GM18520 (cell line): ENCODE data around the gene HIP1.
"Not testable (repeated sequence)": the region's sequence is repeated elsewhere in the genome, so short reads cannot be mapped to it uniquely, and the experiment has no call there.

Experiments
- ATAC-seq: cut with Tn5 transposase; IDR thresholded peaks from one replicate; pipeline ENCODE4 v1.9.1; 2021; ENCODE audit not compliant: unreplicated experiment

The HIP1 gene

GRCh38 chr7:75739796-75740672 lies 1.3 kb upstream of the HIP1 start:
- ATAC-seq, result no peak

DNA sequence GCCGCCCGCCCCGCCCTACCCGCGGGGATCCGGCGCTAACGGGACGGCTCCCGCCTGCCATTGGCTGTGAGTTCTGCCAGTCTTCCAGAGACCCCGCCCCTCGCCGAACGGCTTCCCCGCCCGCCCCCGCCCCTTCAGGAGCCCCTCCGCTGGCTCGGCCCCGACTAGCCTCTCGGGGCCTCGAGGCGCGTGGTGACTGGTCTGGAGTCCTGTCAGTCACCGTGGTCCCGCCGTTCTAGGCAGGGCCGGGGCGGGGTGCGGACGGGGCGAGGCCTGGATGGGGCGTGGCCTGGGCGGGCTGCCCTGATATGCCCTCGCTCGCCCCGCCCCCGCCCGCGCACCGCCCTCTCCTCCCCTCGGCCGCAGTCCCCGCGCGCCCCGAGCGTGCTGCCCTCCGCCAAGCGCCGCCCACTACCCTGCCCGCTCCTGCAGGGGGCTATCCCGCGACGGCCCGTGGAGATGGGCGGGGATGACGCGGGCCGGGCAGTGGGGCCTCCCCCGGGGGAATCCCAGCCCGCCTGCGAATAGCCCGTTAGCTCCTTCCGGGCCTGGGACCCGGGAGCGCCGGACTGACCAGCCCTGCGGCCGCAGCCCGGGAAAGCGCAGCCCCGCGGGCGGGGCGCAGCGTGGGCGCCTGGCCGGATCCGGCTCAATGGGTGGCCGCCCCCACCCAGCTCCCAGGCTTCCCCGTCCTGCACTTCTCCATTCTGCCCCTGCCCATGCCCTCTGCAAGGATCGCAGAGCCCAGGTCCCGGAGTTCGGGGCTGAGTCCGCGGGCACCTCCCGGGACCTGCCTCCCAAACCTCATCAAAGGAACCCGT lies 444 bp upstream of the HIP1 start:
- ATAC-seq, result peak; percentile 86

DNA sequence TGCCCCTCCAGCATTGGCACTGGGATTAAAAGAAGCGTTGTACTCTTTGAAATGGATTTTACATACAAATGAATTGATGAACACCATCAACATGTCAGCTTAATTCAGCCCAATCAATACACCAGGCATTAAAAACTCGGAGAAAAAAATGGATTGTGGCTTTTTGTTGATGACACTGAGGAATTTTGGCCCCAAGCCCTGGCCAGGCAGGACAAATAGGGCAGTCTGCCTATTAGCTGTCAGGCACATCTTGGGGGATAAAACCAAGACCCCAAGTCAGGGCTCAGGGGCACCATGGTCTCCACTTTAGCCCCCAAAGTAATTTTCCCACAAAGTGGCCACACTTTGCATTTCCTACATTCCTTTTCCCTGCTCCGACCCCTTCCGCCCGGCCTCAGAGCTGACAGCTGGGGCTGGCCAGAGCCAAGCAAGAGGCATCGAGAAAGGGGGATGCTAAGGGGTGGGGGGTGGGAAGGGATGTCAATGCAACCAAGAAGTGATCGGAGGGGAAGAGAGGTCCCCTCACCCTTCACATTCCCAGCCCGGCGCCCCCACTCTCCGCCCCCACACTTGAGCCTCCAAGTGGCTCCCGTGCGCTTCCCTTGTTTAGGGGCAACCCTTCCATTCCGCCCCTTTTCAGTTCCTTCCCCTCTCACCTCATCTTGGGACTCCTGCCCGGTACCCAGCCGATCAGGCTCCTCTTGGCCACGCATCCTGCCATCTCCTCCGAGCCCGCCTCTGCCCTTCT lies 711 bp downstream of the HIP1 start:
- ATAC-seq, result no peak

GRCh38 chr7:75735581-75736350 lies 3.0 kb downstream of the HIP1 start:
- ATAC-seq, result no peak

- no peak for ATAC-seq
These were observed 3.9 kb downstream of the HIP1 start for GRCh38 chr7:75734586-75735458.

GRCh38 chr7:75732764-75733630 lies 5.7 kb downstream of the HIP1 start:
- ATAC-seq, result no peak

DNA sequence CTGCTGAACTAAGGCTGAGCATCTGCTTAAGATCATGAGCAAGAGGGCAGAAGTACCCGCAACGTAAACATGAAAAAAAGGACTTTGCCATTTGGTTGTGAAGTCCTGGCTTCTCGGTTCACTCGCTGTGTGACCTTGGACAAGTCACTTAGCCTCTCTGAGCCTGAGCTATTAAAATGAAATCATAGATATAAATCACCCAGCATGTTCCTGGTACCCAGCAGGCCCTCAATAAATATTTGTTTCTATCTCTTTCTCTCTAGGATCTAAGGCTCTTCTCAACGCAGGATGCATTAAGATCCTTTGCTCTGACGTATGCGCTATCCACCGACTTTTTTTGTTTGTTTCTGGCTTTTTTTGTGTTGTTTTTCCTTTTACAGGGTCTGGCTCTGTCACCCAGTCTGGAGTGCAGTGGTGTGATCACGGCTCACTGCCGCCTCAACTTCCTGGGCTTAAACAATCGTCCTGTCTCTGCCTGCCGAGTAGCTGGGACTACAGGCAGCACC lies 6.7 kb downstream of the HIP1 start:
- no peak for ATAC-seq

- no peak for ATAC-seq
These were observed 8.9 kb downstream of the HIP1 start for GRCh38 chr7:75729851-75730274.

DNA sequence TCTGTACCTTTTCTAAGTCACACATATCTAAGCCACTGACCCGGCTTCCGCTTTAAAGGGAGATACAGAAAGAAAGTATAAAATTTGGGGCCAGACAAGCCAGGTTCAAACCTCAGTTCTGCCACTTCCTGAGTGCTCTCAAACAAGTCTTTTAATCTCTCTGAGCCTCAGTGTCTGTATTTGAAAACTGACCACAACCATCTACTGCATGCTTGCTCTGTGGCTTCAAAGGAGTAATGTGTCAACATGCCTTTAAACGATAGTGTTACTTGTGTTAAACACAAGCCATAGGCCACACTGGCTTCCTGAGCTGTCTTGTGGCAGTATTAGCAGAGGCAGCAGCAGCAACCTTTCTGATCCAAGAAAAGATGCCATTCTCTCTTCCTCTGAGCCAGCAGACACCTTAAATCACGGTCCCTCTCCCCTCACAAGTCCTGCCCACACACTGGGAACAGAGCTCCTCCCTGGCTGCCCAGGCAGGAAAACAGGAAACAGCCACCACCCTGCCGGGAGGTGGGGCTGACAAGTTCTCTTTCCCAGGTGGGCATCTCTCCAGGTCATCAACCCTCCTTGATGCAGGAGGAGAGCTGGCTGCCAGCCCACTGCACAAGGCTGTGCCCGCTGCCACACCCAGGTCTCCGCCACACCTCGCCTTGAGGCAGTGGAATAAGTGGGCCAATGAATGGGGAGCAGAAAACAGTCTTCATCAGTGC lies 10.7 kb downstream of the HIP1 start:
- no peak for ATAC-seq

DNA sequence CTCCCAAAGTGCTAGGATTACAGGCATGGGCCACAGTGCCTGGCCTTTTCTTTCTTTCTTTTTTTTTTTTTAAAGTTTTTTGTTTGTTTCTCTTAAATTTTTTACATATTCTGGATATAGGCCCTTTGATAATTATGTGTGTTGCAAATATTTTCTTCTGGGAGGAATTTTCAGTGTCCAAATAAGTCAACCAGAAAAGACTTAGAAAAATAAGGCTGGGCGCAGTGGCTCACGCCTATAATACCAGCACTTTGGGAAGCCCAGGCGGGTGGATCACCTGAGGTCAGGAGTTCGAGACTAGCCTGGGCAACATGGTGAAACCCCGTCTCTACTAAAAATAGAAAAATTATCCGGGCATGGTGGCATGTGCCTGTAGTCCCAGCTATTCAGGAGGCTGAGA lies 11.4 kb downstream of the HIP1 start:
- ATAC-seq, result not testable (repeated sequence)

DNA sequence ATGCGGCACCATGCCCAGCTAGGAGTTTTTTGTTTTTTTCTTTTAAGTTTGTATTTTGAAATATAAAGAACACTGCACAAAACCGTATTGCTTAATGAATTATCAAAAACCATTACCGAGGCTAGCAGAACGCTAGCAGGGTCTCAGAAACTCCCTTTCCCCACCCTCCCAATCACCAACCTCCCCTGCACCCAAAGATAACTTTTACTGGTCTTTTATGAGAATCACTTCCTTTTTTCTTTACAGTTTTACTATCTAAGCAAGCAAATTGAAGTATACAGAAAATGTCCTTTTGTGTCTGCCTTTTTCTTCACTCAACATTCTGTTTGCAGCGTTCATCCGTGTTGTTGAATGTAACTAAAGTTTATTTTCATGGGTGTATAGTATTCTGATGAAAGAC lies 13.4 kb downstream of the HIP1 start:
- ATAC-seq, result no peak

DNA sequence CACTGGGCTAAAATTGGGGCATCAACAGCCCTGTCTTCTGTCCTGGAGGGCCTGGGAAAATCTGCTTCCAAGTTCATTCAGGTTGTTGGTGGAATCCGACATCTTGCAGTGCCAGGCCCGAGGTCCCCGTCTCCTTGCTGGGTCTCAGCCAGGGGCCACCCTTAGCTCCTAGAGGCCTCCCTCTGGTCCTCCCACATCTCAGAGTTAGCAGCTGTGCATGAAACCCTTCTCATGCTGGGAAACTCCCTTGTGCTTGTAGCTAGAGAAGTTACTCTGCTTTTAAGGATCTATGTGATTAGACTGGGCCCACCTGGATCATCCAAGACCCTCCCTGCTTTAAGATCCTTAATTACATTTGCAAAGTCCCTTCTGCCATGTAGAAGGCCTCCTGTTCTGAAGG lies 15.3 kb downstream of the HIP1 start:
- ATAC-seq, result no peak

DNA sequence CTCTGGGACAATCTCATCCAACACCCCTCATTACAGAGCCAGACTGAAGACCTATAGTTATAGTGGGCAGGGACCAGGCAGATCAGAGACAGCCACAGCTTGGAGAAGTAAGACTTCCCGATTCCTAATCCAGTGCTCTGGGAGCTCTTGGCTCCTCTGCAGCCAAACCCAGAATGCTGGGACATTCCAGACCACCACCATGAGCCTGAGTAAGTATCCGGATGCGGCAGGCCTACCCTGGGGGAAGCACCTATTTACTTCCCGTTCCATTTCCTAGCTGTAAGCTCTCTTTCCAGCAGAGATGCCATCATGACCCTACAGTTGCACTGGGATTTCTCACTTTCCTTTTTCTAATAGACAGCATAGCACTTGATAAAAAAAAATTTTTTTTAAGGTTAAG lies 16.4 kb downstream of the HIP1 start:
- ATAC-seq, result no peak

GRCh38 chr7:75721922-75722321 lies 16.8 kb downstream of the HIP1 start:
- ATAC-seq, result not testable (repeated sequence)

GRCh38 chr7:75721426-75721825 lies 17.3 kb downstream of the HIP1 start:
- ATAC-seq, result no peak

GRCh38 chr7:75719626-75720025 lies 19.1 kb downstream of the HIP1 start:
- no peak for ATAC-seq

- ATAC-seq, result no peak
These were observed 20.2 kb downstream of the HIP1 start for GRCh38 chr7:75718390-75719031.
